ENCODE measurements around the gene TMEM47. TPM values are rescaled to one million over a fixed set of nuclear protein-coding genes. Genes with fewer than 3 reads are reported as not detected.

TMEM47 gene
- total and polyA plus RNA-seq, 2 experiments from 2014 or later = 25.4 to 56.7 TPM

- H3K4me3 ChIP-seq = no peak overlapping the region
- H3K79me2 ChIP-seq (replicated peaks; ENCODE audit: insufficient read depth) = no peaks in the 10 kb centered on the region
- no peaks in the 10 kb centered on the region for H3K36me3 ChIP-seq (ENCODE audit: insufficient read depth)
- Mint-ChIP-seq H3K27me3 (ENCODE audit: insufficient read depth, low read depth, poor library complexity) (no peaks in the 10 kb centered on the region), H3K9me3 (peaks cover 1% of the 10 kb centered on the region; the same call in 2 of the 3 replicates), H3K4me3 (no peak overlapping the region), H3K4me1 (no peaks in the 10 kb centered on the region), H3K36me3 (ENCODE audit: low read depth) (no peaks in the 10 kb centered on the region; the same call in 2 of the 3 replicates), H3K27ac (no peak overlapping the region)
- no peak overlapping the region for H2AFZ ChIP-seq
- no peak for ATAC-seq
- H3K9me2 ChIP-seq (ENCODE audit: insufficient read depth) = no peaks in the 10 kb centered on the region
- no peak for DNase-seq (ENCODE audit: low spot score)
- H3K4me1 ChIP-seq (ENCODE audit: insufficient read depth) = no peaks in the 10 kb centered on the region
- H4K20me1 ChIP-seq (replicated peaks; ENCODE audit: insufficient read depth) = no peaks in the 10 kb centered on the region
- H3F3A ChIP-seq (replicated peaks; ENCODE audit: low read depth) = no peaks in the 10 kb centered on the region
- H3K27ac ChIP-seq (ENCODE audit: low read depth) = no peak overlapping the region
- TF ChIP-seq ZNF331 (CRISPR knock-in tag; IDR thresholded peaks at IDR 0.05; ENCODE audit: low read depth) (no peak), STAT1 (IDR thresholded peaks at IDR 0.05; ENCODE audit: unreplicated experiment) (no peak), JUNB (IDR thresholded peaks at IDR 0.05; ENCODE audit: unreplicated experiment) (no peak), EZH2 (IDR thresholded peaks at IDR 0.05; ENCODE audit: low read depth, unreplicated experiment) (no peak), EZH2phosphoT487 (IDR thresholded peaks at IDR 0.05; ENCODE audit: unreplicated experiment) (no peak), NANOG (IDR thresholded peaks at IDR 0.05; ENCODE audit: borderline replicate concordance) (no peak), CTCF (conservative IDR thresholded peaks at IDR 0.05; ENCODE audit: low read depth in 2 of 2) (no peak), ZNF462 (CRISPR knock-in tag; IDR thresholded peaks at IDR 0.05) (no peak), REST (IDR thresholded peaks at IDR 0.05; ENCODE audit: unreplicated experiment) (no peak), ETS1 (IDR thresholded peaks at IDR 0.05) (no peak), CREB1 (CRISPR knock-in tag; IDR thresholded peaks at IDR 0.05; ENCODE audit: low read depth) (no peak), ZNF114 (CRISPR knock-in tag; IDR thresholded peaks at IDR 0.05) (no peak), POLR2AphosphoS5 (IDR thresholded peaks at IDR 0.05; ENCODE audit: low read depth) (no peak)
- no peak overlapping the region for H3K4me2 ChIP-seq
- no peaks in the 10 kb centered on the region for H3K27me3 ChIP-seq (ENCODE audit: insufficient read depth)
Measured at GRCh38 chrX:34619920-34620319, 37.2 kb downstream of the TMEM47 start.

Data from GM23338 (cell line).